Stimulated activated CD8-positive, alpha-beta memory T cell treated with anti-CD3 and anti-CD28 coated beads, Interleukin-4, amount 100 ng/mL, for 1 hour (primary cell): Measurements from ENCODE around the gene RGS10.

Experiments
- DNase-seq, 2 donors: peaks; one replicate each; pipeline ENCODE4 v3.0.0-alpha.2; 2020; ENCODE audit warnings: low read depth in 2 of 2, low spot score in 1 of 2

The RGS10 gene

GRCh38 chr10:119520283-119520682 is 22.2 kb downstream of the RGS10 start:
- no peak for DNase-seq

GRCh38 chr10:119518936-119519335 is 23.6 kb downstream of the RGS10 start:
- DNase-seq: no peak

- no peak for DNase-seq
Measured at GRCh38 chr10:119518176-119518575, 24.3 kb downstream of the RGS10 start.

GRCh38 chr10:119517235-119518141 is 25.0 kb downstream of the RGS10 start:
- no peak for DNase-seq

- DNase-seq: peak in 1 of 2 donors; percentile 30
Measured at GRCh38 chr10:119516381-119517234, 25.9 kb downstream of the RGS10 start.

GRCh38 chr10:119515511-119516045 is 26.9 kb downstream of the RGS10 start:
- DNase-seq: no peak

GRCh38 chr10:119514819-119515218 is 27.7 kb downstream of the RGS10 start:
- DNase-seq: no peak

- no peak for DNase-seq
Measured at GRCh38 chr10:119511828-119512515, 30.5 kb downstream of the RGS10 start.

- DNase-seq: no peak
Measured at GRCh38 chr10:119509909-119510451, 32.5 kb downstream of the RGS10 start.

- DNase-seq: no peak
Measured at GRCh38 chr10:119507115-119507514, 35.4 kb downstream of the RGS10 start.

- no peak for DNase-seq
Measured at GRCh38 chr10:119505588-119506315, 36.8 kb downstream of the RGS10 start.

GRCh38 chr10:119505131-119505551 is 37.4 kb downstream of the RGS10 start:
- no peak for DNase-seq

GRCh38 chr10:119504651-119505050 is 37.9 kb downstream of the RGS10 start:
- no peak for DNase-seq

- DNase-seq: no peak
Measured at GRCh38 chr10:119503821-119504220, 38.7 kb downstream of the RGS10 start.

- no peak for DNase-seq
Measured at GRCh38 chr10:119502618-119503155, 39.8 kb downstream of the RGS10 start.

GRCh38 chr10:119502209-119502608 is 40.3 kb downstream of the RGS10 start:
- peak; percentile 44 to 60 for DNase-seq

- no peak for DNase-seq
Measured at GRCh38 chr10:119501690-119502089, 40.8 kb downstream of the RGS10 start.

GRCh38 chr10:119500821-119501220 is 41.7 kb downstream of the RGS10 start:
- DNase-seq: no peak

GRCh38 chr10:119500123-119500795 is 42.3 kb downstream of the RGS10 start:
- DNase-seq: no peak
